H1 (cell line): ENCODE measurements around the gene SCN2B. TPM values are rescaled to one million over a fixed set of nuclear protein-coding genes. Genes with fewer than 3 reads are reported as not detected.

Experiments
- NANOG ChIP-seq: IDR thresholded peaks from 2 replicates; pipeline ENCODE4 v1.6.1; 2011; ENCODE audit warnings: low read length, low read depth, mild to moderate bottlenecking, inconsistent platforms; ENCODE audit not compliant: insufficient read depth, poor library complexity, severe bottlenecking
- NRF1 ChIP-seq: IDR thresholded peaks from 2 replicates; pipeline ENCODE4 v1.6.1; 2011; ENCODE audit warnings: mild to moderate bottlenecking, low read depth, low read length, improper control_type of control experiment
- RFX5 ChIP-seq: IDR thresholded peaks from 2 replicates; pipeline ENCODE4 v1.6.1; 2011; ENCODE audit warnings: low read depth, low read length, improper control_type of control experiment, borderline replicate concordance
- polyA plus RNA-seq, 7 experiments: library from polyadenylated mRNA; depleted of rRNA in 3 of 7; stranded (reverse) in 5 of 7; unstranded in 2 of 7; fragments of >200 nt in 5 of 7; fragments of 200-250 nt in 2 of 7; gene quantifications; 1 replicate in 5 of 7; 2 replicates in 1 of 7; 4 replicates in 1 of 7; pipeline versions ENCODE4 v1.2.1 to v1.2.3, GENCODE V29; 2011 to 2013; ENCODE audit warnings: missing spikeins in 2 of 7, mixed read lengths in 2 of 7
- total RNA-seq: library from RNA; stranded (reverse); fragmentation: NEBNext Ultra II Directional; extraction: Animal tissue kit (Norgen Biotek cat#: 25700); gene quantifications from 2 replicates; pipeline ENCODE4 v1.2.1, GENCODE V29; 2021
- TF ChIP-seq, protein P1 (sequence below): fragments of 300-600 bp; sonication (generic); IDR thresholded peaks from 2 replicates; pipeline ENCODE4 v1.7.1; 2012; ENCODE audit warnings: low read length, moderate library complexity, mild to moderate bottlenecking, inconsistent platforms; ENCODE audit not compliant: insufficient replicate concordance
- TF ChIP-seq, protein P2 (sequence below), 3 experiments: IDR thresholded peaks; 1 replicate in 2 of 3; 2 replicates in 1 of 3; pipeline versions ENCODE4 v1.5.1 to v1.6.1; 2011; ENCODE audit warnings: low read length in 3 of 3, mild to moderate bottlenecking in 3 of 3, inconsistent platforms in 2 of 3, low read depth in 1 of 3, moderate library complexity in 1 of 3; ENCODE audit not compliant: insufficient read depth in 1 of 3; ENCODE audit errors: control extremely low read depth in 1 of 3

The SCN2B gene
- total and polyA plus RNA-seq, 2 of the 8 experiments (the other 6 are each of a cell fraction or from before 2014, with no cell fraction given) = 0.14 to 0.24 TPM

DNA sequence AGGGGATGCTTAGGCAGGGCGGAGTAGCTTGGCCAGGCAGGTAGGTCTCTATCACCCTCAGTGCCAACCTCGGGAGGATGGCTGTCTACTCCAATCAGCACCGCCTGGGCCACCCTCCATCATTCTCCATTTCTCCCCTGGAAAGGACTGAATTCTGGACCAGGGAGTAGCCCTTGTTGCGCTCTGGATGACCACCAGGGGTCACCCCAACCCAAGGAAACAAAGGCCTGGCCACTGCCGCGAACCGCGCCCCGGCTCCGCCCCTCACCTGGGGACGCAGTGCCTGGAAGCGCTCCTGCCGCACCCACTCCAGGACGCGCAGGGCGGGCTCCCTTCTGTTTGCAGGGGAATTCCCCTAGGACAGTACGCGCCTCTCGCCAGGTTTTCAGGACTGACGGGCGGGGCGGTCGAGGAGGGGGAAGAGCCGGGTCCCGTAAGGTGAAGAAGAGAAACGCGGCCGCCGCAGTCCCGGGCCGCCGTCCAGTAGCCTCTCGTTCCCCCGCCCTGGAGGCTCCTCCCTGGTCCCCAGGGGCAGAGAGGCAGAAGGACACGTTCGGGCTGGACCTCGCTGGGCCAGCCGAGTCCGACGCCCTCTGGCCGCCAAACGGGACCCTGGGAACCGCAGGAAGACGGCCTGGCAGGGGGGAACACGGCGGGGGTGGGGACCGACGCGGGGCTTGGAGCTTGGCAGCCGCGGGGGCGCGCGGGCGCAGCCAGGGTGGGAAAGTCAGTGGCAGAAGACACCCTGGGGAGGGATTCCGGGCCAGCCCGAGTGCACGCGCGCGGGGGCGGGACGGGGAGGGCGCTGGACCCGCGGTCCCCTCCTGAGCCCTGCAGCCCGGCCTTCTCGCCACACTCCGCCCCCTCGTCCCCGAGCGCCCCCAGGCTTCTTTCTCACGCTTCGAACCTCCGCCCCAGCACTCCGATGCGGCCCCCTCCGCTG is 30.9 kb downstream of the SCN2B start (continued):
- TF ChIP-seq, protein P1, sequence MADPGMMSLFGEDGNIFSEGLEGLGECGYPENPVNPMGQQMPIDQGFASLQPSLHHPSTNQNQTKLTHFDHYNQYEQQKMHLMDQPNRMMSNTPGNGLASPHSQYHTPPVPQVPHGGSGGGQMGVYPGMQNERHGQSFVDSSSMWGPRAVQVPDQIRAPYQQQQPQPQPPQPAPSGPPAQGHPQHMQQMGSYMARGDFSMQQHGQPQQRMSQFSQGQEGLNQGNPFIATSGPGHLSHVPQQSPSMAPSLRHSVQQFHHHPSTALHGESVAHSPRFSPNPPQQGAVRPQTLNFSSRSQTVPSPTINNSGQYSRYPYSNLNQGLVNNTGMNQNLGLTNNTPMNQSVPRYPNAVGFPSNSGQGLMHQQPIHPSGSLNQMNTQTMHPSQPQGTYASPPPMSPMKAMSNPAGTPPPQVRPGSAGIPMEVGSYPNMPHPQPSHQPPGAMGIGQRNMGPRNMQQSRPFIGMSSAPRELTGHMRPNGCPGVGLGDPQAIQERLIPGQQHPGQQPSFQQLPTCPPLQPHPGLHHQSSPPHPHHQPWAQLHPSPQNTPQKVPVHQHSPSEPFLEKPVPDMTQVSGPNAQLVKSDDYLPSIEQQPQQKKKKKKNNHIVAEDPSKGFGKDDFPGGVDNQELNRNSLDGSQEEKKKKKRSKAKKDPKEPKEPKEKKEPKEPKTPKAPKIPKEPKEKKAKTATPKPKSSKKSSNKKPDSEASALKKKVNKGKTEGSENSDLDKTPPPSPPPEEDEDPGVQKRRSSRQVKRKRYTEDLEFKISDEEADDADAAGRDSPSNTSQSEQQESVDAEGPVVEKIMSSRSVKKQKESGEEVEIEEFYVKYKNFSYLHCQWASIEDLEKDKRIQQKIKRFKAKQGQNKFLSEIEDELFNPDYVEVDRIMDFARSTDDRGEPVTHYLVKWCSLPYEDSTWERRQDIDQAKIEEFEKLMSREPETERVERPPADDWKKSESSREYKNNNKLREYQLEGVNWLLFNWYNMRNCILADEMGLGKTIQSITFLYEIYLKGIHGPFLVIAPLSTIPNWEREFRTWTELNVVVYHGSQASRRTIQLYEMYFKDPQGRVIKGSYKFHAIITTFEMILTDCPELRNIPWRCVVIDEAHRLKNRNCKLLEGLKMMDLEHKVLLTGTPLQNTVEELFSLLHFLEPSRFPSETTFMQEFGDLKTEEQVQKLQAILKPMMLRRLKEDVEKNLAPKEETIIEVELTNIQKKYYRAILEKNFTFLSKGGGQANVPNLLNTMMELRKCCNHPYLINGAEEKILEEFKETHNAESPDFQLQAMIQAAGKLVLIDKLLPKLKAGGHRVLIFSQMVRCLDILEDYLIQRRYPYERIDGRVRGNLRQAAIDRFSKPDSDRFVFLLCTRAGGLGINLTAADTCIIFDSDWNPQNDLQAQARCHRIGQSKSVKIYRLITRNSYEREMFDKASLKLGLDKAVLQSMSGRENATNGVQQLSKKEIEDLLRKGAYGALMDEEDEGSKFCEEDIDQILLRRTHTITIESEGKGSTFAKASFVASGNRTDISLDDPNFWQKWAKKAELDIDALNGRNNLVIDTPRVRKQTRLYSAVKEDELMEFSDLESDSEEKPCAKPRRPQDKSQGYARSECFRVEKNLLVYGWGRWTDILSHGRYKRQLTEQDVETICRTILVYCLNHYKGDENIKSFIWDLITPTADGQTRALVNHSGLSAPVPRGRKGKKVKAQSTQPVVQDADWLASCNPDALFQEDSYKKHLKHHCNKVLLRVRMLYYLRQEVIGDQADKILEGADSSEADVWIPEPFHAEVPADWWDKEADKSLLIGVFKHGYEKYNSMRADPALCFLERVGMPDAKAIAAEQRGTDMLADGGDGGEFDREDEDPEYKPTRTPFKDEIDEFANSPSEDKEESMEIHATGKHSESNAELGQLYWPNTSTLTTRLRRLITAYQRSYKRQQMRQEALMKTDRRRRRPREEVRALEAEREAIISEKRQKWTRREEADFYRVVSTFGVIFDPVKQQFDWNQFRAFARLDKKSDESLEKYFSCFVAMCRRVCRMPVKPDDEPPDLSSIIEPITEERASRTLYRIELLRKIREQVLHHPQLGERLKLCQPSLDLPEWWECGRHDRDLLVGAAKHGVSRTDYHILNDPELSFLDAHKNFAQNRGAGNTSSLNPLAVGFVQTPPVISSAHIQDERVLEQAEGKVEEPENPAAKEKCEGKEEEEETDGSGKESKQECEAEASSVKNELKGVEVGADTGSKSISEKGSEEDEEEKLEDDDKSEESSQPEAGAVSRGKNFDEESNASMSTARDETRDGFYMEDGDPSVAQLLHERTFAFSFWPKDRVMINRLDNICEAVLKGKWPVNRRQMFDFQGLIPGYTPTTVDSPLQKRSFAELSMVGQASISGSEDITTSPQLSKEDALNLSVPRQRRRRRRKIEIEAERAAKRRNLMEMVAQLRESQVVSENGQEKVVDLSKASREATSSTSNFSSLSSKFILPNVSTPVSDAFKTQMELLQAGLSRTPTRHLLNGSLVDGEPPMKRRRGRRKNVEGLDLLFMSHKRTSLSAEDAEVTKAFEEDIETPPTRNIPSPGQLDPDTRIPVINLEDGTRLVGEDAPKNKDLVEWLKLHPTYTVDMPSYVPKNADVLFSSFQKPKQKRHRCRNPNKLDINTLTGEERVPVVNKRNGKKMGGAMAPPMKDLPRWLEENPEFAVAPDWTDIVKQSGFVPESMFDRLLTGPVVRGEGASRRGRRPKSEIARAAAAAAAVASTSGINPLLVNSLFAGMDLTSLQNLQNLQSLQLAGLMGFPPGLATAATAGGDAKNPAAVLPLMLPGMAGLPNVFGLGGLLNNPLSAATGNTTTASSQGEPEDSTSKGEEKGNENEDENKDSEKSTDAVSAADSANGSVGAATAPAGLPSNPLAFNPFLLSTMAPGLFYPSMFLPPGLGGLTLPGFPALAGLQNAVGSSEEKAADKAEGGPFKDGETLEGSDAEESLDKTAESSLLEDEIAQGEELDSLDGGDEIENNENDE = no peak
- TF ChIP-seq NANOG = no peak
- no peak for TF ChIP-seq NRF1
- TF ChIP-seq, protein P2, sequence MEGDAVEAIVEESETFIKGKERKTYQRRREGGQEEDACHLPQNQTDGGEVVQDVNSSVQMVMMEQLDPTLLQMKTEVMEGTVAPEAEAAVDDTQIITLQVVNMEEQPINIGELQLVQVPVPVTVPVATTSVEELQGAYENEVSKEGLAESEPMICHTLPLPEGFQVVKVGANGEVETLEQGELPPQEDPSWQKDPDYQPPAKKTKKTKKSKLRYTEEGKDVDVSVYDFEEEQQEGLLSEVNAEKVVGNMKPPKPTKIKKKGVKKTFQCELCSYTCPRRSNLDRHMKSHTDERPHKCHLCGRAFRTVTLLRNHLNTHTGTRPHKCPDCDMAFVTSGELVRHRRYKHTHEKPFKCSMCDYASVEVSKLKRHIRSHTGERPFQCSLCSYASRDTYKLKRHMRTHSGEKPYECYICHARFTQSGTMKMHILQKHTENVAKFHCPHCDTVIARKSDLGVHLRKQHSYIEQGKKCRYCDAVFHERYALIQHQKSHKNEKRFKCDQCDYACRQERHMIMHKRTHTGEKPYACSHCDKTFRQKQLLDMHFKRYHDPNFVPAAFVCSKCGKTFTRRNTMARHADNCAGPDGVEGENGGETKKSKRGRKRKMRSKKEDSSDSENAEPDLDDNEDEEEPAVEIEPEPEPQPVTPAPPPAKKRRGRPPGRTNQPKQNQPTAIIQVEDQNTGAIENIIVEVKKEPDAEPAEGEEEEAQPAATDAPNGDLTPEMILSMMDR (IDR thresholded peaks at IDR 0.05; ENCODE audit: control extremely low read depth in 1 of 3, insufficient read depth in 1 of 3, low read depth in 1 of 3, low read length in 3 of 3) = peak; percentile 75 to 90 (median 90)
- TF ChIP-seq RFX5 = no peak
- TF ChIP-seq, all 59 proteins: peak for 12
